Lung (tissue), 12 donors: Measurements from ENCODE around the gene INPP4B. TPM values are rescaled to one million over a fixed set of nuclear protein-coding genes. Genes with fewer than 3 reads are reported as not detected.

Source experiments
- ATAC-seq: fragments of 200-7000 bp; cut with Tn5 transposase; one replicate; pipeline ENCODE4 v1.9.1; 2020; ENCODE audit warnings: moderate number of reproducible peaks; ENCODE audit not compliant: insufficient read depth, low FRiP score
- DNase-seq, 3 donors: peaks; one replicate each; pipeline ENCODE4 v3.0.0-alpha.2; 2013 to 2017
- H3K27ac ChIP-seq, 2 donors: one replicate each; pipeline ENCODE4 v1.5.1; 2013; ENCODE audit warnings: mild to moderate bottlenecking in 2 of 2, moderate library complexity in 2 of 2, control low read depth in 1 of 2, inconsistent platforms in 1 of 2, low read depth in 1 of 2, low read length in 1 of 2
- H3K27me3 ChIP-seq, 3 donors: one replicate each; pipeline ENCODE4 v1.5.1; 2013; ENCODE audit warnings: low read length in 2 of 3; ENCODE audit not compliant: control insufficient read depth in 3 of 3, insufficient read depth in 3 of 3
- H3K36me3 ChIP-seq, 4 donors: one replicate each; pipeline ENCODE4 v1.5.1; 2013; ENCODE audit warnings: low read length in 4 of 4, mild to moderate bottlenecking in 1 of 4, moderate library complexity in 1 of 4; ENCODE audit not compliant: control insufficient read depth in 4 of 4, insufficient read depth in 4 of 4
- H3K4me1 ChIP-seq, 5 donors: one replicate each; pipeline ENCODE4 v1.5.1; 2013; ENCODE audit warnings: low read length in 5 of 5, mild to moderate bottlenecking in 2 of 5, moderate library complexity in 1 of 5; ENCODE audit not compliant: control insufficient read depth in 5 of 5, insufficient read depth in 5 of 5
- H3K4me3 ChIP-seq: one replicate; pipeline ENCODE4 v1.5.1; 2013; ENCODE audit warnings: mild to moderate bottlenecking, control low read depth, moderate library complexity
- H3K9ac ChIP-seq, 2 donors: one replicate each; pipeline ENCODE4 v1.5.1; 2013; ENCODE audit warnings: low read length in 2 of 2, control low read depth in 1 of 2; ENCODE audit not compliant: insufficient read depth in 1 of 2
- H3K9me3 ChIP-seq, 4 donors: one replicate each; pipeline ENCODE4 v1.5.1; 2013; ENCODE audit warnings: low read length in 3 of 4, mild to moderate bottlenecking in 1 of 4, moderate library complexity in 1 of 4; ENCODE audit not compliant: control insufficient read depth in 4 of 4, insufficient read depth in 3 of 4
- CTCF ChIP-seq: IDR thresholded peaks from 2 replicates; pipeline ENCODE4 v1.5.1; 2012; ENCODE audit warnings: mild to moderate bottlenecking; ENCODE audit errors: control extremely low read depth, extremely low read depth
- WGBS, 2 donors: extraction: QIAGEN DNeasy Blood & Tissue Kit; methylation state at CpG; one replicate each; pipeline ENCODE4 v1.1.7; 2013; 5-methylcytosine and 5-hydroxymethylcytosine counted together
- polyA plus RNA-seq, 2 donors: library from polyadenylated mRNA; stranded (reverse); fragments of 200-250 nt; gene quantifications; one replicate each; pipeline ENCODE4 v1.2.1, GENCODE V29; 2013
- total RNA-seq, 2 donors: library from RNA; depleted of rRNA in 1 of 2; stranded (reverse); fragments of >200 nt in 1 of 2; gene quantifications; one replicate each; pipeline ENCODE4 v1.2.1, GENCODE V29; 2014 to 2021
- donor health status: control.
- donor health status: control.
- donor health status: Bipolar disorder and iron deficiency.
- donor health status: healthy.
- donor health status: DM: yes; HTN: yes; CAD: no.

Gene INPP4B
- total and polyA plus RNA-seq, 4 donors, result 2.4 to 32.6 (median 5.6) TPM

- Histone ChIP-seq H3K4me1 (peaks cover 0 to 17% (median 0%) of the 10 kb centered on the region in 5 donors), H3K9ac (no peak overlapping the region), H3K36me3 (no peaks in the 10 kb centered on the region), H3K27ac (no peak overlapping the region), H3K4me3 (no peak overlapping the region), H3K27me3 (no peaks in the 10 kb centered on the region), H3K9me3 (no peaks in the 10 kb centered on the region)
- ATAC-seq (no peak), DNase-seq (no peak)
- 66 to 69% methylated on average over 2 of the region's 2 CpGs for WGBS, 2 donors
- TF ChIP-seq CTCF, result no peak
Measured at GRCh38 chr4:142697320-142697719, 148.8 kb downstream of the INPP4B start.

GRCh38 chr4:142696334-142697122 is 149.6 kb downstream of the INPP4B start:
- DNase-seq (no peak), ATAC-seq (no peak)
- no peak overlapping the region for H3K4me3 ChIP-seq
- no peaks in the 10 kb centered on the region for H3K36me3 ChIP-seq
- no peak for TF ChIP-seq CTCF
- peaks cover 0 to 17% (median 0%) of the 10 kb centered on the region in 5 donors for H3K4me1 ChIP-seq
- H3K27me3 ChIP-seq, result no peaks in the 10 kb centered on the region
- no peak overlapping the region for H3K27ac ChIP-seq
- WGBS, 2 donors, result 34 to 40% methylated on average over 3 of the region's 3 CpGs
- H3K9ac ChIP-seq, result no peak overlapping the region
- H3K9me3 ChIP-seq, result no peaks in the 10 kb centered on the region

DNA sequence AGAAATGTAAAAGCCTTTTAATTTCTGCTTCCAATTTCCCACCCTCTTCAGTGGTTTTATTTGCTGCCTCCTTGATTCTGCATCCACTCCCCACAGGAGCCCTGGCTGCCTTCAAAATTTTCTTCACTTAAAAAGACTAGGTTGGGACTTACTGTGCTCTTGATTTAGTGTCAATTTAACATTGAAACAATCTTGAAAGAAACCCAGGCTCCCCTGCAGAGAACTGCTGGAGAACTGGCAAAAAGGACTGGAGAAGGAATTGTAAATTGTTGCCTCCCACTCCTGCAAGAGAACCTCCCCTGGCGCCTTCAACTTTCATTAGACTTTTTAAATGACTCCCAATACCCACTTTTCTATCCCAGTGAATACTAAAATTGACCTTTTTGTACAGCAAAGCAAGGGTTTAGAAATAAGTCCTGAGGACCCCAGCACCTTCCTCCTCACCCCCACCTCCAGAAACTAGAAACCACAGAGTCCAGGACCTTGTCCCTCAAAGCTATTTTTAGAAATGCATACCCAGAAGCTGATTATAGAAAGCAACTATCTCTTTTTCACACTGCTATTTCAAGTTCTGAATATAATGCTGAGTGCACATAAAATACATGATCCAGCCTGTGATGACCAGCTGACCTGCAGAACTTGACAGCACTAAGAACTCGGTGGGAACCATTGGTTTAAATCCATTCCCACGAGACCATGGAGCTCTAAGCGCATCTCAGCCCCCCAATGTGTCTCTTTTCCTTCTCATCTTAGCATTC is 155.5 kb downstream of the INPP4B start:
- 90 to 92% methylated on average over 4 of the region's 4 CpGs for WGBS, 2 donors

More for the DNA sequence above, 155.5 kb downstream of the INPP4B start:
- no peaks in the 10 kb centered on the region for H3K27me3 ChIP-seq
- ATAC-seq (no peak), DNase-seq (no peak)
- H3K4me3 ChIP-seq, result no peak overlapping the region
- peaks cover 0 to 18% (median 0%) of the 10 kb centered on the region in 5 donors for H3K4me1 ChIP-seq
- H3K9ac ChIP-seq, result no peak overlapping the region
- H3K27ac ChIP-seq, result no peak overlapping the region
- TF ChIP-seq CTCF, result no peak
- H3K9me3 ChIP-seq, result peaks cover 0 to 2% (median 0%) of the 10 kb centered on the region in 4 donors
- no peaks in the 10 kb centered on the region for H3K36me3 ChIP-seq
